SK-N-SH treated with all-trans-retinoic acid at 6 μM for 48 hours (cell line): ENCODE measurements around the gene CEP192.
A peak's percentile ranks its signal among the peaks of the same experiment; 100 is the strongest.

ENCODE experiments used
- ATAC-seq: fragments of 200-7000 bp; cut with Tn5 transposase; 3 replicates; pipeline ENCODE4 v1.9.1; 2020; ENCODE audit warnings: mild to moderate bottlenecking, moderate library complexity
- ARNTL ChIP-seq: fragments of 450-650 bp; formaldehyde crosslinking; IDR thresholded peaks from 2 replicates; pipeline ENCODE4 v1.5.0; 2020; ENCODE audit warnings: low read depth, mild to moderate bottlenecking, moderate library complexity, borderline replicate concordance
- BACH2 ChIP-seq: fragments of 250-450 bp; sonication (Bioruptor Pico); IDR thresholded peaks from 2 replicates; pipeline ENCODE4 v1.9.0; 2021; ENCODE audit warnings: mild to moderate bottlenecking, borderline replicate concordance
- CREB5 ChIP-seq: fragments of 250-450 bp; sonication (Bioruptor Pico); IDR thresholded peaks from 2 replicates; pipeline ENCODE4 v1.5.1; 2020; ENCODE audit warnings: low read depth, mild to moderate bottlenecking, moderate library complexity
- CSDC2 ChIP-seq: fragments of 250-450 bp; sonication (Bioruptor Pico); IDR thresholded peaks from 2 replicates; pipeline ENCODE4 v1.5.0; 2020; ENCODE audit warnings: mild to moderate bottlenecking, moderate library complexity
- CSRNP3 ChIP-seq: fragments of 250-450 bp; sonication (Bioruptor Pico); IDR thresholded peaks from 2 replicates; pipeline ENCODE4 v1.5.1; 2021; ENCODE audit warnings: mild to moderate bottlenecking, moderate library complexity
- ESRRG ChIP-seq: fragments of 250-450 bp; sonication (Bioruptor Pico); IDR thresholded peaks from 2 replicates; pipeline ENCODE4 v1.6.1; 2021; ENCODE audit warnings: mild to moderate bottlenecking
- GLIS3 ChIP-seq: fragments of 250-450 bp; sonication (Bioruptor Pico); IDR thresholded peaks from 2 replicates; pipeline ENCODE4 v1.5.0; 2020; ENCODE audit warnings: mild to moderate bottlenecking, moderate library complexity
- ISL1 ChIP-seq: fragments of 250-450 bp; sonication (Bioruptor Pico); IDR thresholded peaks from 2 replicates; pipeline ENCODE4 v2.1.2; 2022; ENCODE audit warnings: mild to moderate bottlenecking, moderate library complexity
- PATZ1 ChIP-seq: fragments of 250-450 bp; sonication (Bioruptor Pico); IDR thresholded peaks from 2 replicates; pipeline ENCODE4 v1.8.0; 2020; ENCODE audit warnings: mild to moderate bottlenecking, moderate library complexity, borderline replicate concordance
- POU6F1 ChIP-seq: fragments of 250-450 bp; sonication (Bioruptor Pico); IDR thresholded peaks from 2 replicates; pipeline ENCODE4 v1.8.0; 2021; ENCODE audit warnings: low read depth, mild to moderate bottlenecking, moderate library complexity, borderline replicate concordance
- RARB ChIP-seq: fragments of 250-450 bp; sonication (Bioruptor Pico); IDR thresholded peaks from 2 replicates; pipeline ENCODE4 v1.8.0; 2021; ENCODE audit warnings: mild to moderate bottlenecking, moderate library complexity
- SNAI2 ChIP-seq: fragments of 250-450 bp; sonication (Bioruptor Pico); IDR thresholded peaks from 2 replicates; pipeline ENCODE4 v1.5.0; 2020; ENCODE audit warnings: mild to moderate bottlenecking, moderate library complexity
- TOX ChIP-seq: fragments of 250-450 bp; sonication (Bioruptor Pico); IDR thresholded peaks from 2 replicates; pipeline ENCODE4 v1.8.0; 2021; ENCODE audit warnings: mild to moderate bottlenecking, moderate library complexity, borderline replicate concordance
- TSHZ2 ChIP-seq: fragments of 250-450 bp; sonication (Bioruptor Pico); IDR thresholded peaks from 2 replicates; pipeline ENCODE4 v1.5.0; 2020; ENCODE audit warnings: mild to moderate bottlenecking, moderate library complexity
- ZC3H10 ChIP-seq: fragments of 250-450 bp; sonication (Bioruptor Pico); IDR thresholded peaks from 2 replicates; pipeline ENCODE4 v1.5.1; 2021; ENCODE audit warnings: mild to moderate bottlenecking, moderate library complexity
- ZFP3 ChIP-seq: fragments of 250-450 bp; sonication (Bioruptor Pico); IDR thresholded peaks from 2 replicates; pipeline ENCODE4 v1.5.0; 2020; ENCODE audit warnings: mild to moderate bottlenecking, moderate library complexity
- ZNF565 ChIP-seq: fragments of 450-650 bp; formaldehyde crosslinking; conservative IDR thresholded peaks from 2 replicates; pipeline ENCODE4 v1.5.0; 2020; ENCODE audit warnings: low read depth, mild to moderate bottlenecking, moderate library complexity
- ZNF70 ChIP-seq: fragments of 450-650 bp; formaldehyde crosslinking; IDR thresholded peaks from 2 replicates; pipeline ENCODE4 v1.5.0; 2020; ENCODE audit warnings: mild to moderate bottlenecking, moderate library complexity
- ZNF8 ChIP-seq: fragments of 450-650 bp; formaldehyde crosslinking; IDR thresholded peaks from 2 replicates; pipeline ENCODE4 v1.5.0; 2020; ENCODE audit warnings: mild to moderate bottlenecking, moderate library complexity

The CEP192 gene

GRCh38 chr18:12990123-12990475 is 1.1 kb upstream of the CEP192 start (continued):
- TF ChIP-seq SNAI2 (CRISPR knock-in tag) (no peak), ARNTL (CRISPR knock-in tag) (no peak), TSHZ2 (no peak), ESRRG (CRISPR knock-in tag) (no peak)
- TF ChIP-seq, all 23 proteins: peak for 0

- peak; percentile 7 for ATAC-seq
- TF ChIP-seq ZNF70 (no peak), ZC3H10 (CRISPR knock-in tag) (no peak), RARB (CRISPR knock-in tag) (no peak), CSDC2 (CRISPR knock-in tag) (no peak)
Measured at GRCh38 chr18:12990641-12990966, 558 bp upstream of the CEP192 start.

- no peak for ATAC-seq
- no peak for TF ChIP-seq ARNTL (CRISPR knock-in tag)
- no peak for TF ChIP-seq CSDC2 (CRISPR knock-in tag)
- TF ChIP-seq ZNF8 = no peak
- no peak for TF ChIP-seq PATZ1 (CRISPR knock-in tag)
- no peak for TF ChIP-seq ESRRG (CRISPR knock-in tag)
- no peak for TF ChIP-seq ISL1 (CRISPR knock-in tag)
- no peak for TF ChIP-seq RARB (CRISPR knock-in tag)
- no peak for TF ChIP-seq ZNF565 (CRISPR knock-in tag)
- TF ChIP-seq GLIS3 (CRISPR knock-in tag) = no peak
- TF ChIP-seq ZC3H10 (CRISPR knock-in tag) = no peak
- TF ChIP-seq CREB5 (CRISPR knock-in tag) = no peak
- TF ChIP-seq ZFP3 (CRISPR knock-in tag) = no peak
- TF ChIP-seq CSRNP3 (CRISPR knock-in tag) = no peak
Measured at GRCh38 chr18:12991821-12992179, 638 bp downstream of the CEP192 start.

- TF ChIP-seq ZNF8 (no peak), CSRNP3 (CRISPR knock-in tag) (no peak), ISL1 (CRISPR knock-in tag) (no peak), BACH2 (CRISPR knock-in tag) (no peak), POU6F1 (CRISPR knock-in tag) (no peak), CSDC2 (CRISPR knock-in tag) (no peak), TOX (CRISPR knock-in tag) (no peak), ARNTL (CRISPR knock-in tag) (no peak), TSHZ2 (no peak), CREB5 (CRISPR knock-in tag) (no peak)
- no peak for ATAC-seq
Measured at GRCh38 chr18:12993439-12993838, 2.3 kb downstream of the CEP192 start.
